A549 treated with RU486 at 1 μM for 4 hours (cell line): Measurements from ENCODE around the gene FKBP5. TPM values are rescaled to one million over a fixed set of nuclear protein-coding genes. Genes with fewer than 3 reads are reported as not detected.

ENCODE experiments used
- total RNA-seq: library from RNA; stranded (reverse); fragments of 200-300 nt; extraction: Qiagen RNA extraction; gene quantifications from 5 replicates; pipeline ENCODE4 v1.2.3, GENCODE V29; 2022; ENCODE audit warnings: low read depth

The FKBP5 gene
- 10.9 to 15.2 TPM (median 12.7 TPM) in 5 replicates for total RNA-seq

DNA sequence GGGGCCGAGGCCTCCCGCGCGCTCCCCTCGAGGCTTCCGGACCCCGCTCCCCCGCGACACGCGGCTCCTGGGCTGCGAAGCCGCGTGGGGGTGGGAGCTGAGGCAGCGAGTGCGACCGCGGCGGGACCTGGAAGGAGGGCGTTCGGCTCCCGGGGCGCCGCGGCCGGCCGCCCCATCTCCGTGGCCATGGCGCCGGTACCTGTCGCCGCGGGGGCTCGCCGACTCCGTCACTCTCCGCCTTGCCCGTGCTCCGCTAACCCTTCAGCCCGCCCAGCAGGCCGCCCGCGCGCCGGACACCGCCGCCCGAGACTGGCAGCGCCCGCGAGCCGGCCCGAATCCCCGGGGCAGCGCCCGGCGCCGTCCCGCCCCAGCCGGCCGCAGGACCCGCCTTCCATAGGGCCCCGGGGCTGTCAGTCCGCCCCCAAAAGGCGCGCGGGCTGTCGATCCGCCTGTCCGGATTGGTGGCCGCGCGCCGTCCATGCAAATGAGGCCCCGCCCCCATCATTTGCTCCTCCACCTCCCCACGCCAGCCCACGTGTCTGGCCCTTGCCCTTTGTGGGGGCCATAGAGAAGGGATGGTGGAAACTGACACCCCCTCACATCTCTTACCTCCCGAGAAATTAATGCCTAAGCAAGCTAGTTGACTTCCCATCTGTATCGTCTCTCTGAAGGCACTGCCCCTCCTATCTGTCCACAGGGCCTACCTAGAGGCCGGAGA lies at the start of gene FKBP5:
TSS of gene FKBP5 (minus strand) at position 311 of the 718 bp plus-strand sequence. CDS start 46,091 bp downstream, outside the sequence.

DNA sequence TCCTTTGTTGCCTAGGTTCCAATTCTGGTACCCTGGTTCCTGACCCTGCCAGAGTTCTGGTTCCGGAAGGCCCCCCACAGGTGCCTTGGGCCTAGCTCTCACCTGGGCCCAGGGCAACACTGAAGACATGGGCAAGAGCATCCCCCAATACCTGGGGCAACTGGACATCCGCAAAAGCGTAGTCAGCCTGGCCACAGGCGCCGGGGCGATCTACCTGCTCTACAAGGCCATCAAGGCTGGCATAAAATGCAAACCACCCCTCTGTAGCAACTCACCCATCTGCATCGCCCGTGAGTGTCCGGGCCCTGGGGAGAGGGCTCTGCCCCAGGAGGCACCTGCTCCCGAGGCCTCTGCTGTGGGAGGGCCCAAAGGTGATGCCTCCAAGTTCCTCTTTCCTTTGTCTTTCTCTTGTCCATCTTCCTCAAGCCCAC lies 48.3 kb upstream of the FKBP5 start, which contains the start of gene ARMC12:
TSS of gene ARMC12 (plus strand) at position 51 of the 431 bp plus-strand sequence. CDS start at position 128, 77 bp downstream.

Other genes with a start within 250 kb of the FKBP5 start
- 2.2 to 3.2 TPM (median 2.9 TPM) in 5 replicates for gene FANCE, start 236.6 kb downstream of the FKBP5 start, total RNA-seq
- gene RPL10A, start 220.5 kb downstream of the FKBP5 start, total RNA-seq = 1,412 to 1,579 TPM (median 1,500 TPM) in 5 replicates
- gene TEAD3, start 191.8 kb downstream of the FKBP5 start, total RNA-seq = 4.4 to 6.6 TPM (median 5.7 TPM) in 5 replicates
- not detected in 5 replicates for gene TULP1, start 176.0 kb downstream of the FKBP5 start, total RNA-seq
- gene ARMC12, start 48.1 kb upstream of the FKBP5 start, total RNA-seq = 0.15 to 0.46 TPM (median 0.27 TPM) in 4 of 5 replicates, not detected in the other
- gene CLPSL2, start 87.7 kb upstream of the FKBP5 start, total RNA-seq = 0.50 to 1.4 TPM (median 1.3 TPM) in 4 of 5 replicates, not detected in the other
- not detected in 5 replicates for gene CLPSL1, start 92.1 kb upstream of the FKBP5 start, total RNA-seq
- gene CLPS, start 108.4 kb upstream of the FKBP5 start, total RNA-seq = not detected in 5 replicates
- 0.05 TPM in 1 of 5 replicates, not detected in the others for gene LHFPL5, start 116.4 kb upstream of the FKBP5 start, total RNA-seq
- 20.8 to 51.4 TPM (median 35.2 TPM) in 5 replicates for gene SRPK1, start 232.2 kb upstream of the FKBP5 start, total RNA-seq